ENCODE measurements around the gene C1orf159.
"Not testable (repeated sequence)": the region's sequence is repeated elsewhere in the genome, so short reads cannot be mapped to it uniquely, and the experiment has no call there.

Gene C1orf159

DNA sequence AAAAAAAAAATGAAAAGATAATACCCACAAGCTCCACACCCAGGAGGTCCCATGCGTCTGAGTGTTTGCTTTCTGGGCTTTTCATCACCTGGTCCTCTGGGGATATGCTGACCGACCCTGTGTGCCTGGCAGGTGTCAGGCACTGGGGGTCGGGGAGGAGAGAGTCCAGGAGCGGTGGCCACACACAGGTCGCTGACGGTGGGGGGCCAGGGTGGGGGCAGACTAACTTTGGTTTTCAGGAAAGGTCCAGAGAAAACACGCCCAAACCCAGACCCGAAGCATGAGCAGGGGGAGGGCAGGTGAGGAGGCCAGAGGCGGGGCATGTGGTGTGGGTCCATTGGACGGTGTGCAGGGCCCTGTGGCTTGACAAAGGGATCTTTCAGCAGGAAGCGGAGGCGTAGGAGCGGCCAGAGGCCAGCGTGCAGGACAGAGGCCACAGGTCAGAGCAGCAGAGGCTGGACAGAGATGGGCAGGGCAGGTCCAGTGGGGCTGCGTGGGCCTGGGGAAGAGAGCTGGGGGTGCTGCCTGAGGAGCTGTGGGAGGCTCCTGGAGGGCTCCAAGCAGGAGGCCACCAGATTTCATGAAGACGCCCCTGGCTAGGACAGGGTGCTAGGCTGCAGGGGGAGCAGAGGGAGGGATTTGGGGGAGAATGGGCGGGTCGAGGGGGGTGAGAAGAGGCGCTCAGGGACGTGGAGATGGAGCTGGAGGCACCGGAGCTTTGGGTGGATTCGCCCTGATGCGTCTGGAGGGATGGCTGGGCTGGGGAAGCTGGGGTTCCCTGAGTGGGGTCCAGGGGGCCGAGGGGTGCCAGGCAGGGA lies 57.6 kb downstream of the C1orf159 start:
- Histone ChIP-seq H3K4me3 (peak overlapping the region; percentile 83), H3K27ac (no peak overlapping the region), H3K9me3 (ENCODE audit: low read depth, low read length) (no peaks in the 10 kb centered on the region), H3K36me3 (ENCODE audit: insufficient read depth, low read length) (peaks cover 6% of the 10 kb centered on the region; the same call in 1 of the 2 replicates), H3K9ac (ENCODE audit: insufficient read length) (no peak overlapping the region)
- no peak for DNase-seq (ENCODE audit: low read depth, low spot score)
- no peak for TF ChIP-seq FOXP2 (optimal IDR thresholded peaks at IDR 0.05; ENCODE audit: control extremely low read depth, extremely low read length, insufficient read depth)
- TF ChIP-seq POLR2AphosphoS5 (IDR thresholded peaks at IDR 0.05; ENCODE audit: borderline replicate concordance, low read depth, low read length) = no peak

DNA sequence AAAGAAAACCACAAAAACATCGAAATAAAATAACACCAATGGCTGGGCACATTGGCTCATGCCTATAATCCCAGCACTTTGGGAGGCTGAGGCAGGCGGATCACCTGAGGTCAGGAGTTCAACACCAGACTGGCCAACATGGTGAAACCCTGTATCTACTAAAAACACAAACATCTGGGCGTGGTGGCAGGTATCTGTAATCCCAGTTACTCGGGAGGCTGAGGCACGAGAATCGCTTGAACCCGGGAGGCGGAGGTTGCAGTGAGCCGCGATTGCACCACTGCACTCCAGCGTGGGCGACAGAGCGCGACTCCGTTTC lies 58.2 kb downstream of the C1orf159 start:
- not testable (repeated sequence) for H3K9me3 ChIP-seq (ENCODE audit: low read depth, low read length); DNase-seq (ENCODE audit: low read depth, low spot score); H3K4me3 ChIP-seq; H3K27ac ChIP-seq; H3K9ac ChIP-seq (ENCODE audit: insufficient read length); H3K36me3 ChIP-seq (ENCODE audit: insufficient read depth, low read length)

DNA sequence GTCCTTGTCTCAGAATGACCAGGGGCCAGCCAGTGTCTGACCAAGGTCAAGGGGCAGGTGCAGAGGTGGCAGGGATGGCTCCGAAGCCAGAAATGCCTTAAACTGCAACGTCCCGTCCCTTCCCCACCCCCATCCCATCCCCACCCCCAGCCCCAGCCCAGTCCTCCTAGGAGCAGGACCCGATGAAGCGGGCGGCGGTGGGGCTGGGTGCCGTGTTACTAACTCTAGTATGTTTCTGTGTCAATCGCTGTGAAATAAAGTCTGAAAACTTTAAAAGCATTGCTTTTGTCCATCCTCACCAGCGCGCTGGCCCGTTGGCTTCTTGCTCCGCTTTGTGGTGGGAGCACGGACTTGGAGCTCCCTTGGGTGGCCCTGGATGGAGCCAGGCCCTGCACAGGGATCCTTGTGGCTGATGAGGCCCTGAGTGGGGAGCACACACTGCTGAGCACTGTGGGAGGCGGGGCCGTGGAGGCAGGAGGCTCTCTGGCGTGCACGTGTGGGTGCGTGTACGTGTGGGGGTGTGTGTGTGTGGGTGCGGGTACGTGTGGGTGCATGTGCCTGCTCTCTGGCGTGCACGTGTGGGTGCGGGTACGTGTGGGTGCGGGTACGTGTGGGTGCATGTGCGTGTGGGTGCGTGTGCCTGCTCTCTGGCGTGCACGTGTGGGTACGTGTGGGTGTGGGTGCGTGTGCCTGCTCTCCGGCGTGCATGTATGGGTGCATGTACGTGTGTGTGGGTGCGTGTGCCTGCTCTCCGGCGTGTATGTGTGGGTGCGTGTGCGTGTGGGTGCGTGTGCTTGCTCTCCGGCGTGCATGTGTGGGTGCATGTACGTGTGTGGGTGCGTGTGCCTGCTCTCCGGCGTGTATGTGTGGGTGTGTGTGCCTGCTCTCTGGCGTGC lies 59.8 kb downstream of the C1orf159 start:
- Histone ChIP-seq H3K36me3 (ENCODE audit: insufficient read depth, low read length) (peaks cover 21% of the 10 kb centered on the region; the same call in 1 of the 2 replicates), H3K9me3 (ENCODE audit: low read depth, low read length) (no peaks in the 10 kb centered on the region), H3K27ac (no peak overlapping the region), H3K4me3 (no peak overlapping the region), H3K9ac (ENCODE audit: insufficient read length) (no peak overlapping the region)
- TF ChIP-seq FOXP2 (optimal IDR thresholded peaks at IDR 0.05; ENCODE audit: control extremely low read depth, extremely low read length, insufficient read depth) (no peak), EZH2 (IDR thresholded peaks at IDR 0.05) (no peak), POLR2AphosphoS5 (IDR thresholded peaks at IDR 0.05; ENCODE audit: borderline replicate concordance, low read depth, low read length) (0 out of 2 replicates have a peak, but pooled peaks have one; percentile 8)
- no peak for DNase-seq (ENCODE audit: low read depth, low spot score)

DNA sequence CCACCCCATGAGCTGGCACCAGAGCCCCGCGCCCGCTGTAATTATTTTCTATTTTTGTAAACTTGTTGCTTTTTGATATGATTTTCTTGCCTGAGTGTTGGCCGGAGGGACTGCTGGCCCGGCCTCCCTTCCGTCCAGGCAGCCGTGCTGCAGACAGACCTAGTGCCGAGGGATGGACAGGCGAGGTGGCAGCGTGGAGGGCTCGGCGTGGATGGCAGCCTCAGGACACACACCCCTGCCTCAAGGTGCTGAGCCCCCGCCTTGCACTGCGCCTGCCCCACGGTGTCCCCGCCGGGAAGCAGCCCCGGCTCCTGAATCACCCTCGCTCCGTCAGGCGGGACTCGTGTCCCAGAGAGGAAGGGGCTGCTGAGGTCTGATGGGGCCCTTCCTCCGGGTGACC lies 60.9 kb downstream of the C1orf159 start:
- H3K9me3 ChIP-seq (ENCODE audit: low read depth, low read length) = no peaks in the 10 kb centered on the region
- H3K4me3 ChIP-seq = no peak overlapping the region
- H3K36me3 ChIP-seq (ENCODE audit: insufficient read depth, low read length) = peaks cover 26% of the 10 kb centered on the region; the same call in 1 of the 2 replicates
- H3K9ac ChIP-seq (ENCODE audit: insufficient read length) = no peak overlapping the region
- DNase-seq (ENCODE audit: low read depth, low spot score) = no peak
- no peak for TF ChIP-seq POLR2AphosphoS5 (IDR thresholded peaks at IDR 0.05; ENCODE audit: borderline replicate concordance, low read depth, low read length)
- no peak for TF ChIP-seq FOXP2 (optimal IDR thresholded peaks at IDR 0.05; ENCODE audit: control extremely low read depth, extremely low read length, insufficient read depth)
- no peak for TF ChIP-seq EZH2 (IDR thresholded peaks at IDR 0.05)
- H3K27ac ChIP-seq = no peak overlapping the region

DNA sequence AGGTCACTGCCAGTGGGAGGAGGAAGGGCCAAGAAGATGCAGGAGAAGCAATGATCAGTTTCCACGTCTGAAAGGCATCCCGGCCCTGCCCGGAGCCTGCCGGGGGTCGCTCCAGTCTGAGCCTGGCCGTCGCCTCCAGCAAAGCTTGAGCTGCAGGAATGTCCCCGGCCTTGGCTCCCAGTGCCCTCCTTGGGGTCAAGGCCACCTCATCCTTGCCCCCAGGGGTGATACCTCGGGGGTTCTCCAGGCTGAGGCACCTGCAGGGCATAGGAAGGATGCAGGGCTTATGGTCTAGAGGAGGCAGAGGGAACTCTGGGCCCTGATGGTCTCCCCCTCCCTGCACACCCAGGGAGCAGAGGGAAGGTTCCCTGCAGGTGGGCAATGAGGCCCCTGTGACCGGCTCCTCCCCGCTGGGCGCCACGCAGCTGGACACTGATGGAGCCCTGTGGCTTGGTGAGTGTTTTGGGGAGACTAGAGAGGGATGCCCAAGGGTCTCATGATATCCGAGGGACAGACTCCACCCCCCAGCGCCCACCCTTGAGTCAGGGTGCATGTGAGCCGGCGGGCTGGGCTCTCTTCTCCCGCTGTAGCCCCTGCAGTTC lies 61.7 kb downstream of the C1orf159 start:
- TF ChIP-seq POLR2AphosphoS5 (IDR thresholded peaks at IDR 0.05; ENCODE audit: borderline replicate concordance, low read depth, low read length) (no peak), FOXP2 (optimal IDR thresholded peaks at IDR 0.05; ENCODE audit: control extremely low read depth, extremely low read length, insufficient read depth) (no peak), EZH2 (IDR thresholded peaks at IDR 0.05) (no peak)
- Histone ChIP-seq H3K27ac (no peak overlapping the region), H3K36me3 (ENCODE audit: insufficient read depth, low read length) (peaks cover 28% of the 10 kb centered on the region; the same call in 1 of the 2 replicates), H3K4me3 (no peak overlapping the region), H3K9me3 (ENCODE audit: low read depth, low read length) (no peaks in the 10 kb centered on the region), H3K9ac (ENCODE audit: insufficient read length) (no peak overlapping the region)
- DNase-seq (ENCODE audit: low read depth, low spot score) = no peak

DNA sequence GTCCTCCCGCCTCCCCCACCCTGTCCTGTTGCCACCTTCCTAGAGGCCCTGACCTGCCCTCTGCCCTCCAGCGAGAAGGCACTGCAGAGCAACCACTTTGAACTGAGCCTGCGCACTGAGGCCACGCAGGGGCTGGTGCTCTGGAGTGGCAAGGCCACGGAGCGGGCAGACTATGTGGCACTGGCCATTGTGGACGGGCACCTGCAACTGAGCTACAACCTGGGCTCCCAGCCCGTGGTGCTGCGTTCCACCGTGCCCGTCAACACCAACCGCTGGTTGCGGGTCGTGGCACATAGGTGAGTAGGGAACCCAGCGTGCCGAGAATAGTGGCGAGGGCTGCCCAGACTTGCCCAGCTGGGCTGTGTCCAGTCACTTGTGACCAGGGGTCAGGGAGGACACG lies 62.2 kb downstream of the C1orf159 start:
- peaks cover 28% of the 10 kb centered on the region; the same call in 1 of the 2 replicates for H3K36me3 ChIP-seq (ENCODE audit: insufficient read depth, low read length)
- DNase-seq (ENCODE audit: low read depth, low spot score) = no peak
- TF ChIP-seq EZH2 (IDR thresholded peaks at IDR 0.05) = no peak
- TF ChIP-seq FOXP2 (optimal IDR thresholded peaks at IDR 0.05; ENCODE audit: control extremely low read depth, extremely low read length, insufficient read depth) = no peak
- no peak for TF ChIP-seq POLR2AphosphoS5 (IDR thresholded peaks at IDR 0.05; ENCODE audit: borderline replicate concordance, low read depth, low read length)

DNA sequence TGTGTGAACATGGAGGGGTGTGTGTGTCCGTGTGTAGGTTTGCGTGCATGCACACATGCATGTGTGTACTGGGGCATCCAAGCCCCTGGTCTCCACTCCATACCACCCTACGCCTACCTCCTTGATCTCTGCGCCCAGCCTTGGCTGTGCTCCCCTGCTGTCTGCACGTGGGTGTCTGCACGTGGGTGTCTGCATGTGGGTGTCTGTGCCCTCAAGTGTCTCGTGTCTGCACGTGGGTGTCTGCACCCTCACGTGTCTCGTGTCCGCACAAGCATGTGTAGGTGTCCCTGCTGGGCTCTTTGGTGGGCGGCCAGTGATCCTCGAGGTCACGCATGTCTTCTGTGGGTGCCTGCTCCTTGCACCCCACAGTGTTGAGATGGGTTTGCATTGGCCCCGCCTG lies 62.9 kb downstream of the C1orf159 start:
- no peak for TF ChIP-seq EZH2 (IDR thresholded peaks at IDR 0.05)
- TF ChIP-seq FOXP2 (optimal IDR thresholded peaks at IDR 0.05; ENCODE audit: control extremely low read depth, extremely low read length, insufficient read depth) = no peak
- no peak for TF ChIP-seq POLR2AphosphoS5 (IDR thresholded peaks at IDR 0.05; ENCODE audit: borderline replicate concordance, low read depth, low read length)
- Histone ChIP-seq H3K9ac (ENCODE audit: insufficient read length) (no peak overlapping the region), H3K27ac (no peak overlapping the region), H3K36me3 (ENCODE audit: insufficient read depth, low read length) (peaks cover 28% of the 10 kb centered on the region; the same call in 1 of the 2 replicates), H3K9me3 (ENCODE audit: low read depth, low read length) (no peaks in the 10 kb centered on the region), H3K4me3 (no peak overlapping the region)
- no peak for DNase-seq (ENCODE audit: low read depth, low spot score)

More for the DNA sequence above, 62.2 kb downstream of the C1orf159 start:
- Histone ChIP-seq H3K4me3 (no peak overlapping the region), H3K27ac (no peak overlapping the region), H3K9ac (ENCODE audit: insufficient read length) (no peak overlapping the region), H3K9me3 (ENCODE audit: low read depth, low read length) (no peaks in the 10 kb centered on the region)
